Ureter (tissue), 1 donor: Measurements from ENCODE around the gene NRAS. TPM values are rescaled to one million over a fixed set of nuclear protein-coding genes. Genes with fewer than 3 reads are reported as not detected.

Experiments used
- DNase-seq: peaks from one replicate; pipeline ENCODE4 v3.0.0-alpha.2; 2020; ENCODE audit warnings: low spot score
- total RNA-seq: library from RNA; stranded (reverse); gene quantifications from one replicate; pipeline ENCODE4 v1.2.4, GENCODE V29; 2023
- donor health status: DM: yes; HTN: yes; CAD: no.

NRAS gene
- total RNA-seq, 1 donor from 2014 or later: 21.7 TPM

GRCh38 chr1:114728553-114728952, 12.0 kb upstream of the NRAS start:
- no peak for DNase-seq

GRCh38 chr1:114725230-114725629, 8.7 kb upstream of the NRAS start:
- DNase-seq: no peak

- DNase-seq: no peak
These were observed 7.3 kb upstream of the NRAS start for GRCh38 chr1:114723915-114724314.

- no peak for DNase-seq
These were observed 6.9 kb upstream of the NRAS start for GRCh38 chr1:114723457-114723856.

- DNase-seq: no peak
These were observed 3.9 kb upstream of the NRAS start for GRCh38 chr1:114720492-114720891.

- DNase-seq: no peak
These were observed 2.8 kb upstream of the NRAS start for GRCh38 chr1:114719424-114719787.

- no peak for DNase-seq
These were observed 2.3 kb upstream of the NRAS start for GRCh38 chr1:114718661-114719423.

- DNase-seq: no peak
These were observed 643 bp downstream of the NRAS start for GRCh38 chr1:114715952-114716303.

GRCh38 chr1:114712977-114713376, 3.6 kb downstream of the NRAS start:
- no peak for DNase-seq

GRCh38 chr1:114710360-114710759, 6.2 kb downstream of the NRAS start:
- DNase-seq: no peak

GRCh38 chr1:114707604-114708003, 9.0 kb downstream of the NRAS start:
- DNase-seq: no peak

GRCh38 chr1:114703242-114703641, 13.3 kb downstream of the NRAS start:
- DNase-seq: no peak

GRCh38 chr1:114702737-114703136, 13.8 kb downstream of the NRAS start:
- DNase-seq: no peak

GRCh38 chr1:114701931-114702330, 14.6 kb downstream of the NRAS start:
- no peak for DNase-seq

GRCh38 chr1:114700036-114700600, 16.5 kb downstream of the NRAS start:
- no peak for DNase-seq

- no peak for DNase-seq
These were observed 19.8 kb downstream of the NRAS start for GRCh38 chr1:114696810-114697209.

GRCh38 chr1:114695430-114696058, 21.0 kb downstream of the NRAS start, which contains the start of gene AMPD1:
AMPD1 (minus strand) TSS chr1:114695546; CDS start chr1:114695471, 75 bp downstream.
- DNase-seq: no peak

GRCh38 chr1:114694540-114695310, 21.8 kb downstream of the NRAS start:
- DNase-seq: no peak

- no peak for DNase-seq
These were observed 23.6 kb downstream of the NRAS start for GRCh38 chr1:114692947-114693346.

- no peak for DNase-seq
These were observed 25.5 kb downstream of the NRAS start for GRCh38 chr1:114691061-114691460.

- no peak for DNase-seq
These were observed 26.4 kb downstream of the NRAS start for GRCh38 chr1:114690148-114690547.

- no peak for DNase-seq
These were observed 28.0 kb downstream of the NRAS start for GRCh38 chr1:114688526-114688925.
